Esophagus squamous epithelium (tissue), 5 donors: ENCODE measurements around the gene SIL1. TPM values are rescaled to one million over a fixed set of nuclear protein-coding genes. Genes with fewer than 3 reads are reported as not detected.

Experiments
- DNase-seq: peaks from one replicate; lab custom pipeline; 2025; lab: John Stamatoyannopoulos, UW
- H3K27ac ChIP-seq, 4 donors: fragments of 200-600 bp; sonication (generic); one replicate each; pipeline ENCODE4 v1.5.1; 2016 to 2019; ENCODE audit warnings: mild to moderate bottlenecking in 1 of 4
- H3K27me3 ChIP-seq, 4 donors: fragments of 200-600 bp; sonication (generic); 1 replicate in 3 of 4; 2 replicates in 1 of 4; pipeline versions ENCODE4 v1.5.1 to v1.6.0; 2017 to 2021; ENCODE audit warnings: antibody characterized with exemption in 1 of 4
- H3K36me3 ChIP-seq, 3 donors: fragments of 200-600 bp; sonication (generic); one replicate each; pipeline ENCODE4 v1.5.1; 2016 to 2019
- H3K4me1 ChIP-seq, 3 donors: fragments of 200-600 bp; sonication (generic); one replicate each; pipeline ENCODE4 v1.5.1; 2017 to 2019
- H3K4me3 ChIP-seq, 4 donors: fragments of 200-600 bp; sonication (generic); 1 replicate in 3 of 4; 2 replicates in 1 of 4; pipeline ENCODE4 v1.5.1; 2016 to 2019; ENCODE audit warnings: mild to moderate bottlenecking in 2 of 4, moderate library complexity in 1 of 4
- H3K9me3 ChIP-seq, 3 donors: fragments of 200-600 bp; sonication (generic); one replicate each; pipeline ENCODE4 v1.5.1; 2016 to 2019
- CTCF ChIP-seq, 6 experiments: fragments of 450-650 bp in 4 of 6; fragments of 200-600 bp in 2 of 6; sonication (generic) in 2 of 6; IDR thresholded peaks; one replicate each; pipeline ENCODE4 v1.5.1; 2016 to 2019; ENCODE audit warnings: antibody characterized with exemption in 6 of 6, mild to moderate bottlenecking in 4 of 6, moderate library complexity in 4 of 6
- POLR2A ChIP-seq, 4 donors: fragments of 450-650 bp; IDR thresholded peaks; one replicate each; pipeline ENCODE4 v1.6.1; 2017; ENCODE audit warnings: antibody characterized with exemption in 4 of 4, mild to moderate bottlenecking in 4 of 4, moderate library complexity in 3 of 4
- WGBS, 2 donors: methylation state at CpG; one replicate each; pipeline ENCODE4 v1.1.5; 2018; 5-methylcytosine and 5-hydroxymethylcytosine counted together
- intact Hi-C: fragments of 100-400 bp; cut with DNase I; formaldehyde crosslinking; loops from one replicate; pipeline ENCODE4 v1.15.0; 2022
- total RNA-seq, 4 donors: library from RNA; depleted of rRNA; stranded (reverse); fragments of >200 nt; gene quantifications; one replicate each; pipeline ENCODE4 v1.1.0, GENCODE V29; 2016
- donor health status: DM: yes; HTN: yes; CAD: no.

Gene SIL1
- 10 to 100 TPM; 18.0 to 34.6 (median 18.3) TPM for total RNA-seq

GRCh38 chr5:139197710-139198669, at the start of gene SIL1:
Gene SIL1 (minus strand): TSS chr5:139198368. CDS start chr5:139127843, 70,525 bp downstream.
- intact Hi-C loops: no loop called here
- peak; percentile 72 for DNase-seq
- peak in 4 of 6 experiments; percentile 2 to 31 (median 6) for TF ChIP-seq CTCF (IDR thresholded peaks at IDR 0.05)
- TF ChIP-seq POLR2A (IDR thresholded peaks at IDR 0.05): peak in 2 of 4 donors; percentile 92
- Histone ChIP-seq H3K9me3 (no peaks in the 10 kb centered on the region), H3K27ac (peak within 1 kb of the TSS; percentile 86 to 96 (median 92)), H3K27me3 (no peaks in the 10 kb centered on the region), H3K36me3 (peaks cover 0 to 9% (median 0%) of the 10 kb centered on the region in 3 donors), H3K4me1 (peaks cover 7 to 22% (median 10%) of the 10 kb centered on the region in 3 donors), H3K4me3 (peak within 1 kb of the TSS; percentile 60 to 81 (median 76))
- 1 to 2% methylated on average over 26 to 28 of the region's 61 CpGs for WGBS, 2 donors

- Histone ChIP-seq H3K9me3 (no peaks in the 10 kb centered on the region), H3K4me3 (no peak overlapping the region), H3K27ac (no peak overlapping the region), H3K4me1 (peaks cover 0 to under 1% (median 0%) of the 10 kb centered on the region in 3 donors), H3K27me3 (no peaks in the 10 kb centered on the region), H3K36me3 (no peaks in the 10 kb centered on the region)
- DNase-seq: no peak
- no peak for TF ChIP-seq CTCF (IDR thresholded peaks at IDR 0.05)
- no peak for TF ChIP-seq POLR2A (IDR thresholded peaks at IDR 0.05)
- WGBS, 2 donors: 6 to 15% methylated on average over 3 to 4 of the region's 4 CpGs
- intact Hi-C loops: no loop called here
Observed at GRCh38 chr5:139246394-139246793, 48.2 kb upstream of the SIL1 start.

- intact Hi-C loops: no loop called here
- no peak overlapping the region for H3K27ac ChIP-seq
Observed at GRCh38 chr5:139245637-139246339, 47.6 kb upstream of the SIL1 start.

GRCh38 chr5:139243425-139243970, 45.3 kb upstream of the SIL1 start:
- TF ChIP-seq CTCF (IDR thresholded peaks at IDR 0.05): no peak
- no peak for TF ChIP-seq POLR2A (IDR thresholded peaks at IDR 0.05)
- intact Hi-C loops: no loop called here
- WGBS, 2 donors: 61 to 62% methylated on average over 4 of the region's 4 CpGs
- DNase-seq: no peak
- Histone ChIP-seq H3K4me1 (no peaks in the 10 kb centered on the region), H3K9me3 (no peaks in the 10 kb centered on the region), H3K36me3 (no peaks in the 10 kb centered on the region), H3K27me3 (no peaks in the 10 kb centered on the region), H3K27ac (no peak overlapping the region), H3K4me3 (no peak overlapping the region)

More at GRCh38 chr5:139245637-139246339, 47.6 kb upstream of the SIL1 start:
- no peak for DNase-seq
- Histone ChIP-seq H3K9me3 (no peaks in the 10 kb centered on the region), H3K36me3 (no peaks in the 10 kb centered on the region), H3K4me1 (no peaks in the 10 kb centered on the region), H3K27me3 (no peaks in the 10 kb centered on the region), H3K4me3 (no peak overlapping the region)
- no peak for TF ChIP-seq CTCF (IDR thresholded peaks at IDR 0.05)
- TF ChIP-seq POLR2A (IDR thresholded peaks at IDR 0.05): no peak
